HCT116 (cell line): ENCODE results near the gene ARL6. TPM values are rescaled to one million over a fixed set of nuclear protein-coding genes. Genes with fewer than 3 reads are reported as not detected.
A peak's percentile ranks its signal among the peaks of the same experiment; 100 is the strongest.

ENCODE experiments used
- ATAC-seq: fragments of 200-7000 bp; cut with Tn5 transposase; 2 replicates; pipeline ENCODE4 v1.9.1; 2020; ENCODE audit warnings: mild to moderate bottlenecking, moderate library complexity
- BruUV-seq: library from RNA; stranded (reverse); fragments of 400-500 nt; replicated peaks from 2 replicates; lab custom pipeline; 2021; lab: Mats Ljungman, UMichigan
- CTCF ChIA-PET: fragments of 300-600 bp; sonication (Branson Sonifier 250); formaldehyde crosslinking; loops from one replicate; lab custom pipeline; 2021; ENCODE audit warnings: antibody characterized with exemption; lab: Charles Lee
- POLR2A ChIA-PET: fragments of 300-600, 350-600 bp; sonication (Branson Sonifier 250); formaldehyde crosslinking; loops from one replicate; lab custom pipeline; 2021; ENCODE audit warnings: antibody characterized with exemption; lab: Charles Lee
- RAD21 ChIA-PET, 2 experiments: fragments of 300-600 bp; sonication (Branson Sonifier 250); formaldehyde crosslinking; loops; one replicate each; lab custom pipeline; 2023; ENCODE audit warnings: low total read pairs in 2 of 2; ENCODE audit not compliant: uncharacterized antibody in 2 of 2, unreplicated experiment in 2 of 2, low non-redundant PET in 1 of 2; lab: Charles Lee
- DNase-seq: peaks from one replicate; pipeline ENCODE4 v3.0.0-alpha.2; 2010; ENCODE audit warnings: low read depth, low spot score
- H2AFZ ChIP-seq: fragments of 200-600 bp; shearing (Covaris generic), sonication (generic); 2 replicates; pipeline ENCODE4 v1.6.1; 2017; ENCODE audit warnings: low read depth, mixed run types, mixed read lengths, antibody characterized with exemption, low read length; ENCODE audit not compliant: poor library complexity, severe bottlenecking
- H3K27ac ChIP-seq: 2 replicates; pipeline ENCODE4 v1.5.1; 2012; ENCODE audit warnings: low read depth, low read length
- H3K27me3 ChIP-seq: fragments of 200-600 bp; sonication (generic); 2 replicates; pipeline ENCODE4 v1.6.1; 2016; ENCODE audit warnings: mixed run types, low read length, mixed read lengths; ENCODE audit not compliant: insufficient read depth
- H3K36me3 ChIP-seq, 2 experiments: fragments of 200-500 bp in 1 of 2; fragments of 200-600 bp in 1 of 2; sonication (Bioruptor generic) in 1 of 2; sonication (generic) in 1 of 2; 2 replicates each; pipeline versions ENCODE4 v1.5.1 to v1.6.1; 2014 to 2016; ENCODE audit warnings: low read length in 2 of 2, inconsistent platforms in 1 of 2, mixed read lengths in 1 of 2, mixed run types in 1 of 2; ENCODE audit not compliant: insufficient read depth in 2 of 2, control insufficient read depth in 1 of 2
- H3K4me1 ChIP-seq, 2 experiments: fragments of 200-600 bp in 1 of 2; sonication (generic) in 1 of 2; 2 replicates each; pipeline versions ENCODE4 v1.5.1 to v1.6.1; 2012 to 2017; ENCODE audit warnings: low read length in 2 of 2, inconsistent platforms in 1 of 2, mild to moderate bottlenecking in 1 of 2, mixed read lengths in 1 of 2, mixed run types in 1 of 2, moderate library complexity in 1 of 2; ENCODE audit not compliant: insufficient read depth in 2 of 2, control insufficient read depth in 1 of 2
- H3K4me2 ChIP-seq: fragments of 200-600 bp; sonication (generic); 2 replicates; pipeline ENCODE4 v1.6.1; 2017; ENCODE audit warnings: mixed run types, low read length, mixed read lengths
- H3K4me3 ChIP-seq, 2 experiments: fragments of 200-600 bp in 1 of 2; sonication (generic) in 1 of 2; replicated peaks in 1 of 2; 2 replicates each; pipeline ENCODE4 v1.5.1; 2011 to 2016; ENCODE audit warnings: low read length in 2 of 2, control low read depth in 1 of 2, low read depth in 1 of 2, mild to moderate bottlenecking in 1 of 2, mixed read lengths in 1 of 2, mixed run types in 1 of 2
- H3K79me2 ChIP-seq: fragments of 200-600 bp; sonication (generic); 2 replicates; pipeline ENCODE4 v1.6.1; 2017; ENCODE audit warnings: mild to moderate bottlenecking, mixed run types, low read length, moderate library complexity, mixed read lengths; ENCODE audit not compliant: insufficient read depth
- H3K9ac ChIP-seq: fragments of 200-600 bp; sonication (generic); 2 replicates; pipeline ENCODE4 v1.6.1; 2016; ENCODE audit warnings: low read length, mixed read lengths
- H3K9me2 ChIP-seq: fragments of 200-600 bp; sonication (generic), shearing (Covaris generic); 2 replicates; pipeline ENCODE4 v1.6.1; 2017; ENCODE audit warnings: mixed run types, mild to moderate bottlenecking, moderate library complexity; ENCODE audit not compliant: insufficient read depth
- H3K9me3 ChIP-seq, 2 experiments: fragments of 200-500 bp in 1 of 2; fragments of 200-600 bp in 1 of 2; sonication (Bioruptor generic) in 1 of 2; sonication (generic) in 1 of 2; 2 replicates each; pipeline ENCODE4 v1.6.1; 2014 to 2017; ENCODE audit warnings: low read length in 2 of 2, mixed read lengths in 2 of 2, inconsistent platforms in 1 of 2, low read depth in 1 of 2, mild to moderate bottlenecking in 1 of 2, mixed run types in 1 of 2, moderate library complexity in 1 of 2; ENCODE audit not compliant: control insufficient read depth in 1 of 2, insufficient read depth in 1 of 2
- H4K20me1 ChIP-seq: fragments of 200-600 bp; sonication (generic), shearing (Covaris generic); 2 replicates; pipeline ENCODE4 v1.6.1; 2017; ENCODE audit warnings: mixed run types, mild to moderate bottlenecking, moderate library complexity; ENCODE audit not compliant: insufficient read depth
- CEBPB ChIP-seq: IDR thresholded peaks from 2 replicates; pipeline ENCODE4 v1.6.1; 2012; ENCODE audit warnings: low read depth
- FOSL1 ChIP-seq: IDR thresholded peaks from 2 replicates; pipeline ENCODE4 v1.6.1; 2012; ENCODE audit warnings: low read depth
- JUND ChIP-seq: IDR thresholded peaks from 2 replicates; pipeline ENCODE4 v1.6.1; 2012
- POLR2AphosphoS5 ChIP-seq: IDR thresholded peaks from 2 replicates; pipeline ENCODE4 v1.6.1; 2011; ENCODE audit warnings: mild to moderate bottlenecking, low read depth, low read length, moderate library complexity
- RAD21 ChIP-seq: IDR thresholded peaks from 2 replicates; pipeline ENCODE4 v1.6.1; 2012; ENCODE audit warnings: low read depth, mild to moderate bottlenecking
- ZFX ChIP-seq: fragments of 450-650 bp; IDR thresholded peaks from 2 replicates; pipeline ENCODE4 v1.6.1; 2017
- ZNF274 ChIP-seq: fragments of 200-500 bp; sonication (Bioruptor generic); IDR thresholded peaks from 2 replicates; pipeline ENCODE4 v1.6.1; 2014; ENCODE audit warnings: mild to moderate bottlenecking, low read depth, low read length, inconsistent platforms
- intact Hi-C: fragments of 100-400 bp; cut with micrococcal nuclease; formaldehyde crosslinking; loops from 2 replicates; pipeline ENCODE4 v1.10.0; 2022
- total RNA-seq: library from RNA; stranded (reverse); gene quantifications from one replicate; pipeline ENCODE4 v1.2.1, GENCODE V29; 2021; ENCODE audit not compliant: unreplicated experiment
- TF ChIP-seq, protein P1 (sequence below): IDR thresholded peaks from 2 replicates; pipeline ENCODE4 v1.6.1; 2012
- TF ChIP-seq, protein P2 (sequence below): IDR thresholded peaks from 2 replicates; pipeline ENCODE4 v1.6.1; 2011; ENCODE audit warnings: mild to moderate bottlenecking, low read length, moderate library complexity; ENCODE audit not compliant: insufficient replicate concordance; ENCODE audit errors: extremely low read depth
- TF ChIP-seq, protein P3 (sequence below), 3 experiments: fragments of 200-600 bp in 1 of 3; sonication (generic) in 1 of 3; IDR thresholded peaks in 2 of 3; conservative IDR thresholded peaks in 1 of 3; 2 replicates each; pipeline ENCODE4 v1.5.1; 2012 to 2017; ENCODE audit warnings: low read depth in 2 of 3, low read length in 2 of 3, antibody characterized with exemption in 1 of 3, borderline replicate concordance in 1 of 3, control low read depth in 1 of 3, mild to moderate bottlenecking in 1 of 3, mixed read lengths in 1 of 3, mixed run types in 1 of 3, moderate library complexity in 1 of 3; ENCODE audit not compliant: insufficient read depth in 1 of 3
- TF ChIP-seq, protein P4 (sequence below): IDR thresholded peaks from 2 replicates; pipeline ENCODE4 v1.6.1; 2012

The ARL6 gene
- total RNA-seq, 1 experiment from 2014 or later, result 2.9 TPM

DNA sequence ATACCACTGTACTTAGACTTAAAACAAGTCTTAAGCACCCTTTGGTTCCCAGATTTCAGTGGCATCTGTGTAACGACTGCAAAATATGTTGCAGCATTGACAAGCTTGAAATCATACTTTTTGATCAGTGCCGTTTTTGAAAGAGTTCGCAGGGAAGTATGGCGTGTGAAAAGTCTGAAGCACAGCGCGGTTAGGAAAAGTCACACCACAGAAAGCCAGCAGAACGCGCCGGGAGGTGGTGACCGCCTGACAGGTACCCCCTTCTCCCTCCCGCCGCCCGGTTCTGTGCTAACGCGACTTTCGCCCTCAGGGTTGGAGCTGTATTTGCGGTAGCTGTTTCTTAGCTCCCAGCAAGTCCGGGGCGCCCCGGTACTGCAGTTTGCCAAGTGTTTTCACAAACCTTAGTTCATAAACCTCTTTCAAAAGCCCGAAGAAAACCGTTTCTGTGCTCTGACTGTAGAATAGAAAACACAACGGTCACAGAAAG, 56.8 kb downstream of the ARL6 start (continued):
- TF ChIP-seq, protein P1, sequence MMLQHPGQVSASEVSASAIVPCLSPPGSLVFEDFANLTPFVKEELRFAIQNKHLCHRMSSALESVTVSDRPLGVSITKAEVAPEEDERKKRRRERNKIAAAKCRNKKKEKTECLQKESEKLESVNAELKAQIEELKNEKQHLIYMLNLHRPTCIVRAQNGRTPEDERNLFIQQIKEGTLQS, result no peak
- no peak for TF ChIP-seq POLR2AphosphoS5

DNA sequence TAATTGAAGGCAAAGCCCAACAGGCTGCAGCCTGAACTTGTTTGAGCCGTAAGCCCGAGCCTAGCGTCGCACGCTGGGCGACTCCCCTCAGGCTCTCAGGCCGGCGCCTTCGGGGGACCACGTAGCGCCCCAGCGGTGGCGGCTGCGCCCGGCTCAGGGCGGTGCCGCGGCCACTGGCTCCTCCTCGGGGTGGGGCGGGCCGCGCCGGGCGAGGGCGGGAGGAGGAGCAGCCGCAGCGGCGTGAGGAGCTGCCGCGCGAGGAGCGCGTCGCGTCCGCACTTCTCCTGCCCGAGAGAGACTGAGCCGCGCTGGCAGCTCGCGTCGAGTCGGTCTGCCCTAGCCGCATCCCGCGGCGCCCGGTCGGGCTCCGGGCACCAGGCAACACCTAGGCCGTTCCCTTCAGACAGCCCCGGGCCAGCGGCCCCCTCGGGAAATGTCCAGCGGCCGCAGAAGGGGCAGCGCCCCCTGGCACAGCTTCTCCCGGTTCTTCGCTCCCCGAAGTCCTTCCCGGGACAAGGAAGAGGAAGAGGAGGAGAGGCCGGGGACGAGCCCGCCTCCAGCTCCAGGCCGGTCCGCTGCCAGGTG, 57.3 kb downstream of the ARL6 start, which contains the start of gene CRYBG3:
Gene CRYBG3 (plus strand): TSS at position 238 of the 585 bp plus-strand sequence. CDS start 196 bp downstream, at position 434.
- no peaks in the 10 kb centered on the region for H3K9me2 ChIP-seq
- peak; percentile 35 for DNase-seq
- POLR2A ChIA-PET, result interaction anchor here (1.0 kb wide), 1 partner anchor 9 kb away, joined by 3 read pairs; no protein-coding TSS in a partner anchor
- H3K4me2 ChIP-seq, result peak within 1 kb of the TSS; percentile 84
- intact Hi-C loops, result loop anchor here (5.0 kb wide), 1 partner anchor 150 kb away; the partner anchor contains the start of gene RIOX2
- H3K4me1 ChIP-seq, result peaks cover 7 to 9% of the 10 kb centered on the region in 2 experiments; a peak in 3 of 4 replicates
- no TSS peak for BruUV-seq
- CTCF ChIA-PET, result no interaction called here
- H3K9me3 ChIP-seq, result no peaks in the 10 kb centered on the region
- peak within 1 kb of the TSS; percentile 87 for H2AFZ ChIP-seq
- peak within 1 kb of the TSS; percentile 67 for H3K27ac ChIP-seq
- peak within 1 kb of the TSS; percentile 63 for H3K9ac ChIP-seq
- H4K20me1 ChIP-seq, result no peaks in the 10 kb centered on the region
- peak within 1 kb of the TSS; percentile 70 to 75 for H3K4me3 ChIP-seq
- RAD21 ChIA-PET, result no interaction called here
- TF ChIP-seq CEBPB (no peak), POLR2AphosphoS5 (peak; percentile 92), ZNF274 (no peak), JUND (no peak), FOSL1 (no peak), ZFX (peak; percentile 84), RAD21 (no peak)
- TF ChIP-seq, protein P2, sequence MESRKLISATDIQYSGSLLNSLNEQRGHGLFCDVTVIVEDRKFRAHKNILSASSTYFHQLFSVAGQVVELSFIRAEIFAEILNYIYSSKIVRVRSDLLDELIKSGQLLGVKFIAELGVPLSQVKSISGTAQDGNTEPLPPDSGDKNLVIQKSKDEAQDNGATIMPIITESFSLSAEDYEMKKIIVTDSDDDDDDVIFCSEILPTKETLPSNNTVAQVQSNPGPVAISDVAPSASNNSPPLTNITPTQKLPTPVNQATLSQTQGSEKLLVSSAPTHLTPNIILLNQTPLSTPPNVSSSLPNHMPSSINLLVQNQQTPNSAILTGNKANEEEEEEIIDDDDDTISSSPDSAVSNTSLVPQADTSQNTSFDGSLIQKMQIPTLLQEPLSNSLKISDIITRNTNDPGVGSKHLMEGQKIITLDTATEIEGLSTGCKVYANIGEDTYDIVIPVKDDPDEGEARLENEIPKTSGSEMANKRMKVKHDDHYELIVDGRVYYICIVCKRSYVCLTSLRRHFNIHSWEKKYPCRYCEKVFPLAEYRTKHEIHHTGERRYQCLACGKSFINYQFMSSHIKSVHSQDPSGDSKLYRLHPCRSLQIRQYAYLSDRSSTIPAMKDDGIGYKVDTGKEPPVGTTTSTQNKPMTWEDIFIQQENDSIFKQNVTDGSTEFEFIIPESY, result no peak
- TF ChIP-seq, protein P3, sequence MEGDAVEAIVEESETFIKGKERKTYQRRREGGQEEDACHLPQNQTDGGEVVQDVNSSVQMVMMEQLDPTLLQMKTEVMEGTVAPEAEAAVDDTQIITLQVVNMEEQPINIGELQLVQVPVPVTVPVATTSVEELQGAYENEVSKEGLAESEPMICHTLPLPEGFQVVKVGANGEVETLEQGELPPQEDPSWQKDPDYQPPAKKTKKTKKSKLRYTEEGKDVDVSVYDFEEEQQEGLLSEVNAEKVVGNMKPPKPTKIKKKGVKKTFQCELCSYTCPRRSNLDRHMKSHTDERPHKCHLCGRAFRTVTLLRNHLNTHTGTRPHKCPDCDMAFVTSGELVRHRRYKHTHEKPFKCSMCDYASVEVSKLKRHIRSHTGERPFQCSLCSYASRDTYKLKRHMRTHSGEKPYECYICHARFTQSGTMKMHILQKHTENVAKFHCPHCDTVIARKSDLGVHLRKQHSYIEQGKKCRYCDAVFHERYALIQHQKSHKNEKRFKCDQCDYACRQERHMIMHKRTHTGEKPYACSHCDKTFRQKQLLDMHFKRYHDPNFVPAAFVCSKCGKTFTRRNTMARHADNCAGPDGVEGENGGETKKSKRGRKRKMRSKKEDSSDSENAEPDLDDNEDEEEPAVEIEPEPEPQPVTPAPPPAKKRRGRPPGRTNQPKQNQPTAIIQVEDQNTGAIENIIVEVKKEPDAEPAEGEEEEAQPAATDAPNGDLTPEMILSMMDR (IDR thresholded peaks at IDR 0.05 in 2 of 3, conservative IDR thresholded peaks at IDR 0.05 in 1 of 3; ENCODE audit: borderline replicate concordance in 1 of 3, insufficient read depth in 1 of 3, low read depth in 2 of 3, low read length in 2 of 3), result peak in 2 of 3 experiments; percentile 24 to 33; a peak in 1 of 6 replicates
- TF ChIP-seq, protein P4, sequence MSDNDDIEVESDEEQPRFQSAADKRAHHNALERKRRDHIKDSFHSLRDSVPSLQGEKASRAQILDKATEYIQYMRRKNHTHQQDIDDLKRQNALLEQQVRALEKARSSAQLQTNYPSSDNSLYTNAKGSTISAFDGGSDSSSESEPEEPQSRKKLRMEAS, result peak; percentile 77
- TF ChIP-seq, all 23 proteins: peak for 4
- Histone ChIP-seq H3K36me3 (no peaks in the 10 kb centered on the region), H3K79me2 (peaks cover 8% of the 10 kb centered on the region; the same call in 1 of the 2 replicates), H3K27me3 (no peaks in the 10 kb centered on the region)
- peak; percentile 99 for ATAC-seq
